ENCODE data around the gene HLA-DQB1.

Gene HLA-DQB1

GRCh38 chr6:32623693-32624092, 42.8 kb downstream of the HLA-DQB1 start:
- DNase-seq: peak; percentile 36

- peak; percentile 76 for DNase-seq
Measured at GRCh38 chr6:32622545-32623401, 43.7 kb downstream of the HLA-DQB1 start.

GRCh38 chr6:32621372-32621771, 45.1 kb downstream of the HLA-DQB1 start:
- no peak for DNase-seq

GRCh38 chr6:32617751-32618150, 48.7 kb downstream of the HLA-DQB1 start:
- DNase-seq: no peak

- no peak for DNase-seq
Measured at GRCh38 chr6:32615885-32616532, 50.4 kb downstream of the HLA-DQB1 start.

- DNase-seq: no peak
Measured at GRCh38 chr6:32614366-32615081, 51.9 kb downstream of the HLA-DQB1 start.

- DNase-seq: no peak
Measured at GRCh38 chr6:32613475-32613874, 53.0 kb downstream of the HLA-DQB1 start.

- DNase-seq: no peak
Measured at GRCh38 chr6:32610682-32611296, 55.7 kb downstream of the HLA-DQB1 start.

- peak; percentile 87 for DNase-seq
Measured at GRCh38 chr6:32609731-32610640, 56.5 kb downstream of the HLA-DQB1 start.

All from hematopoietic multipotent progenitor cell treated with erythropoietin and hydrocortisone succinate and interleukin-3 and kit ligand, for 6 days (in vitro differentiated cells).